GM20431 (cell line): ENCODE results near the gene ABCB4.

Experiments
- in situ Hi-C: fragments of 300-500 bp; cut with MseI, MboI; formaldehyde crosslinking; loops from one replicate; pipeline ENCODE4 v1.15.0; 2020; ENCODE audit warnings: low sequenced_read_pairs; ENCODE audit not compliant: unreplicated experiment

Gene ABCB4

GRCh38 chr7:87435546-87435945 lies 39.9 kb downstream of the ABCB4 start:
- in situ Hi-C loops: no loop called here

GRCh38 chr7:87432536-87432935 lies 42.9 kb downstream of the ABCB4 start:
- in situ Hi-C loops: no loop called here

- in situ Hi-C loops: no loop called here
Observed at GRCh38 chr7:87427288-87427687, 48.2 kb downstream of the ABCB4 start.

GRCh38 chr7:87426160-87426559 lies 49.3 kb downstream of the ABCB4 start:
- in situ Hi-C loops: no loop called here

- in situ Hi-C loops: loop anchor here (25.0 kb wide), 1 partner anchor 487 kb away; no protein-coding TSS in a partner anchor
Observed at GRCh38 chr7:87424075-87424474, 51.4 kb downstream of the ABCB4 start.

GRCh38 chr7:87420173-87420572 lies 55.3 kb downstream of the ABCB4 start:
- in situ Hi-C loops: loop anchor here (25.0 kb wide), 1 partner anchor 483 kb away; no protein-coding TSS in a partner anchor

- in situ Hi-C loops: loop anchor here (25.0 kb wide), 1 partner anchor 480 kb away; no protein-coding TSS in a partner anchor
Observed at GRCh38 chr7:87416682-87417587, 58.5 kb downstream of the ABCB4 start.

- in situ Hi-C loops: loop anchor here (25.0 kb wide), 1 partner anchor 477 kb away; no protein-coding TSS in a partner anchor
Observed at GRCh38 chr7:87414794-87415188, 60.7 kb downstream of the ABCB4 start.

- in situ Hi-C loops: loop anchor here (25.0 kb wide), 1 partner anchor 477 kb away; no protein-coding TSS in a partner anchor
Observed at GRCh38 chr7:87413951-87414793, 61.3 kb downstream of the ABCB4 start.

GRCh38 chr7:87413029-87413428 lies 62.5 kb downstream of the ABCB4 start:
- in situ Hi-C loops: loop anchor here (25.0 kb wide), 1 partner anchor 476 kb away; no protein-coding TSS in a partner anchor

GRCh38 chr7:87411186-87411585 lies 64.3 kb downstream of the ABCB4 start:
- in situ Hi-C loops: loop anchor here (25.0 kb wide), 1 partner anchor 474 kb away; no protein-coding TSS in a partner anchor

- in situ Hi-C loops: loop anchor here (5.0 to 25.0 kb wide), 2 partner anchors 87 to 467 kb away; no protein-coding TSS in a partner anchor
Observed at GRCh38 chr7:87404674-87405073, 70.8 kb downstream of the ABCB4 start.

- in situ Hi-C loops: no loop called here
Observed at GRCh38 chr7:87398446-87398845, 77.0 kb downstream of the ABCB4 start.

- in situ Hi-C loops: no loop called here
Observed at GRCh38 chr7:87395442-87396020, 79.9 kb downstream of the ABCB4 start.

GRCh38 chr7:87391020-87391701 lies 84.3 kb downstream of the ABCB4 start:
- in situ Hi-C loops: no loop called here

- in situ Hi-C loops: no loop called here
Observed at GRCh38 chr7:87380905-87381304, 94.6 kb downstream of the ABCB4 start.

GRCh38 chr7:87375662-87376435 lies 99.6 kb downstream of the ABCB4 start:
- in situ Hi-C loops: no loop called here

- in situ Hi-C loops: no loop called here
Observed at GRCh38 chr7:87370660-87371180, 104.8 kb downstream of the ABCB4 start.
